H1 (cell line): ENCODE results near the gene MATR3. TPM values are rescaled to one million over a fixed set of nuclear protein-coding genes. Genes with fewer than 3 reads are reported as not detected.

Experiments used
- CTCF ChIA-PET: fragments of 300-600 bp; sonication (Branson Sonifier 250); formaldehyde crosslinking; loops from one replicate; lab custom pipeline; 2021; ENCODE audit not compliant: partially characterized antibody; lab: Charles Lee
- POLR2A ChIA-PET: fragments of 300-600 bp; sonication (Branson Sonifier 250); formaldehyde crosslinking; loops from one replicate; lab custom pipeline; 2021; ENCODE audit warnings: inconsistent platforms; ENCODE audit not compliant: partially characterized antibody; lab: Charles Lee
- DNase-seq, 2 experiments: peaks; one replicate each; pipeline versions ENCODE4 v3.0.0 to v3.0.0-alpha.2; 2010 to 2022; ENCODE audit warnings: low spot score in 2 of 2, low read depth in 1 of 2, mixed read lengths in 1 of 2
- FAIRE-seq: peaks from 2 replicates; lab custom pipeline; 2011; peaks lifted over from hg19 to GRCh38; lab: Jason Lieb, UNC
- H2AFZ ChIP-seq: 2 replicates; pipeline ENCODE4 v1.8.1; 2012; ENCODE audit warnings: low read length, inconsistent platforms
- H2AK5ac ChIP-seq: 2 replicates; pipeline ENCODE4 v1.6.1; 2013; ENCODE audit warnings: low read depth, low read length
- H2BK120ac ChIP-seq: replicated peaks from 2 replicates; pipeline ENCODE3; 2013; ENCODE audit warnings: low read depth, low read length, inconsistent platforms
- H2BK12ac ChIP-seq: 2 replicates; pipeline ENCODE4 v1.6.1; 2013; ENCODE audit warnings: low read depth, low read length
- H2BK15ac ChIP-seq: 2 replicates; pipeline ENCODE4 v1.6.1; 2013; ENCODE audit warnings: low read length
- H2BK20ac ChIP-seq: 2 replicates; pipeline ENCODE4 v1.6.1; 2013; ENCODE audit warnings: low read length
- H2BK5ac ChIP-seq: 2 replicates; pipeline ENCODE4 v1.6.1; 2013; ENCODE audit warnings: low read depth, low read length
- H3K14ac ChIP-seq: 2 replicates; pipeline ENCODE4 v1.6.1; 2013; ENCODE audit warnings: inconsistent platforms; ENCODE audit not compliant: insufficient read length
- H3K18ac ChIP-seq: 2 replicates; pipeline ENCODE4 v1.6.1; 2013; ENCODE audit warnings: low read length; ENCODE audit errors: extremely low read depth
- H3K23ac ChIP-seq: 2 replicates; pipeline ENCODE4 v1.6.1; 2013; ENCODE audit warnings: inconsistent platforms; ENCODE audit not compliant: insufficient read length
- H3K23me2 ChIP-seq: 2 replicates; pipeline ENCODE4 v1.6.1; 2013; ENCODE audit warnings: low read depth, low read length
- H3K27ac ChIP-seq: 2 replicates; pipeline ENCODE4 v1.6.1; 2011; ENCODE audit warnings: low read depth, low read length, inconsistent platforms
- H3K27me3 ChIP-seq, 4 experiments: replicated peaks in 1 of 4; 1 replicate in 1 of 4; 2 replicates in 3 of 4; pipeline versions ENCODE4 v1.6.1 to v1.8.1; 2011 to 2013; ENCODE audit warnings: low read length in 3 of 4, mild to moderate bottlenecking in 3 of 4, inconsistent platforms in 2 of 4, mixed read lengths in 2 of 4, moderate library complexity in 1 of 4; ENCODE audit not compliant: control insufficient read depth in 3 of 4, insufficient read depth in 3 of 4; ENCODE audit errors: extremely low read depth in 1 of 4
- H3K36me3 ChIP-seq, 4 experiments: 2 replicates each; pipeline versions ENCODE4 v1.6.1 to v1.8.1; 2011 to 2013; ENCODE audit warnings: mild to moderate bottlenecking in 4 of 4, low read length in 3 of 4, moderate library complexity in 2 of 4, control low read depth in 1 of 4, inconsistent platforms in 1 of 4; ENCODE audit not compliant: insufficient read depth in 4 of 4, control insufficient read depth in 2 of 4
- H3K4ac ChIP-seq: replicated peaks from 2 replicates; pipeline ENCODE3; 2013; ENCODE audit warnings: low read length, low read depth, mixed read lengths, inconsistent platforms; ENCODE audit not compliant: insufficient read length
- H3K4me1 ChIP-seq, 4 experiments: replicated peaks in 1 of 4; 1 replicate in 1 of 4; 2 replicates in 3 of 4; pipeline versions ENCODE4 v1.6.1 to v1.8.1; 2011 to 2013; ENCODE audit warnings: low read length in 3 of 4, inconsistent platforms in 2 of 4, mixed read lengths in 1 of 4; ENCODE audit not compliant: insufficient read depth in 4 of 4, control insufficient read depth in 3 of 4
- H3K4me2 ChIP-seq, 2 experiments: 2 replicates each; pipeline versions ENCODE4 v1.6.1 to v1.8.1; 2011 to 2013; ENCODE audit warnings: low read depth in 2 of 2, low read length in 2 of 2, control low read depth in 1 of 2, inconsistent platforms in 1 of 2, mild to moderate bottlenecking in 1 of 2; ENCODE audit not compliant: insufficient read depth in 1 of 2
- H3K4me3 ChIP-seq, 4 experiments: fragments of 200-600, 300-600 bp in 1 of 4; sonication (generic), shearing (Covaris generic), sonication (Bioruptor Twin) in 1 of 4; 2 replicates each; pipeline versions ENCODE4 v1.5.1 to v1.8.1; 2011 to 2016; ENCODE audit warnings: low read length in 4 of 4, low read depth in 3 of 4, control low read depth in 2 of 4, inconsistent platforms in 2 of 4, mild to moderate bottlenecking in 2 of 4, mixed read lengths in 1 of 4, moderate library complexity in 1 of 4; ENCODE audit not compliant: insufficient read depth in 2 of 4; ENCODE audit errors: extremely low read depth in 1 of 4
- H3K56ac ChIP-seq: replicated peaks from 2 replicates; pipeline ENCODE3; 2013; ENCODE audit warnings: low read depth, mild to moderate bottlenecking, mixed read lengths, low read length, inconsistent platforms; ENCODE audit not compliant: insufficient read length
- H3K79me1 ChIP-seq: 2 replicates; pipeline ENCODE4 v1.6.1; 2013; ENCODE audit warnings: low read depth, low read length, control low read depth
- H3K79me2 ChIP-seq, 2 experiments: 2 replicates each; pipeline versions ENCODE4 v1.6.1 to v1.8.1; 2012 to 2013; ENCODE audit warnings: low read length in 2 of 2, mild to moderate bottlenecking in 2 of 2, inconsistent platforms in 1 of 2; ENCODE audit not compliant: insufficient read depth in 2 of 2, control insufficient read depth in 1 of 2
- H3K9ac ChIP-seq, 4 experiments: replicated peaks in 1 of 4; 1 replicate in 1 of 4; 2 replicates in 3 of 4; pipeline versions ENCODE4 v1.6.1 to v1.8.1; 2011 to 2013; ENCODE audit warnings: low read depth in 3 of 4, low read length in 3 of 4, control low read depth in 2 of 4, mild to moderate bottlenecking in 2 of 4, moderate library complexity in 2 of 4, inconsistent platforms in 1 of 4; ENCODE audit errors: extremely low read depth in 1 of 4
- H3K9me3 ChIP-seq, 2 experiments: 2 replicates each; pipeline versions ENCODE4 v1.6.1 to v1.8.1; 2012 to 2013; ENCODE audit warnings: mild to moderate bottlenecking in 2 of 2, moderate library complexity in 2 of 2, control low read depth in 1 of 2, inconsistent platforms in 1 of 2, low read depth in 1 of 2, low read length in 1 of 2, mixed read lengths in 1 of 2; ENCODE audit not compliant: insufficient read depth in 2 of 2
- H4K20me1 ChIP-seq, 2 experiments: replicated peaks in 1 of 2; 2 replicates each; pipeline versions ENCODE3 to v1.8.1; 2011 to 2013; ENCODE audit warnings: inconsistent platforms in 2 of 2, low read length in 2 of 2, mild to moderate bottlenecking in 1 of 2; ENCODE audit not compliant: insufficient read depth in 2 of 2, control insufficient read depth in 1 of 2
- H4K5ac ChIP-seq: 2 replicates; pipeline ENCODE4 v1.6.1; 2013; ENCODE audit warnings: low read length, low read depth, mixed read lengths, inconsistent platforms; ENCODE audit not compliant: insufficient read length
- H4K8ac ChIP-seq: 2 replicates; pipeline ENCODE4 v1.8.0; 2013; ENCODE audit warnings: mild to moderate bottlenecking, moderate library complexity, low read length, inconsistent platforms; ENCODE audit not compliant: insufficient read depth; ENCODE audit errors: extremely low read depth
- H4K91ac ChIP-seq: replicated peaks from 2 replicates; pipeline ENCODE3; 2013; ENCODE audit warnings: low read length, mixed read lengths, inconsistent platforms; ENCODE audit not compliant: insufficient read length
- ASH2L ChIP-seq: fragments of 200-600, 300-600 bp; sonication (generic); IDR thresholded peaks from one replicate; pipeline ENCODE4 v1.7.1; 2017; ENCODE audit warnings: low read length
- BACH1 ChIP-seq: IDR thresholded peaks from 2 replicates; pipeline ENCODE4 v1.6.1; 2012; ENCODE audit warnings: low read length, improper control_type of control experiment
- CHD2 ChIP-seq: IDR thresholded peaks from 2 replicates; pipeline ENCODE4 v1.6.1; 2012; ENCODE audit warnings: low read length, improper control_type of control experiment
- CREB1 ChIP-seq: IDR thresholded peaks from 2 replicates; pipeline ENCODE4 v1.6.1; 2012; ENCODE audit warnings: inconsistent platforms
- EZH2 ChIP-seq: fragments of 200-600 bp; sonication (generic); IDR thresholded peaks from 2 replicates; pipeline ENCODE4 v1.7.1; 2012; ENCODE audit warnings: low read depth, mild to moderate bottlenecking, moderate library complexity, low read length, inconsistent platforms; ENCODE audit not compliant: severe bottlenecking
- JUND ChIP-seq: IDR thresholded peaks from 2 replicates; pipeline ENCODE4 v1.6.1; 2011; ENCODE audit warnings: mild to moderate bottlenecking, improper control_type of control experiment, low read length
- PHF8 ChIP-seq: fragments of 200-600 bp; sonication (generic); conservative IDR thresholded peaks from 2 replicates; pipeline ENCODE4 v1.7.1; 2012; ENCODE audit warnings: low read depth, mild to moderate bottlenecking, inconsistent platforms, low read length, moderate library complexity
- RAD21 ChIP-seq, 2 experiments: IDR thresholded peaks in 1 of 2; conservative IDR thresholded peaks in 1 of 2; 2 replicates each; pipeline ENCODE4 v1.6.1; 2011; ENCODE audit warnings: low read depth in 2 of 2, low read length in 2 of 2, improper control_type of control experiment in 1 of 2, inconsistent platforms in 1 of 2, mild to moderate bottlenecking in 1 of 2, moderate library complexity in 1 of 2
- RXRA ChIP-seq: IDR thresholded peaks from 2 replicates; pipeline ENCODE4 v1.6.1; 2011; ENCODE audit warnings: low read depth, mild to moderate bottlenecking, low read length, moderate library complexity; ENCODE audit not compliant: insufficient read depth
- SIX5 ChIP-seq: IDR thresholded peaks from 2 replicates; pipeline ENCODE4 v1.6.1; 2011; ENCODE audit warnings: mild to moderate bottlenecking, low read depth, low read length
- SP1 ChIP-seq: IDR thresholded peaks from 2 replicates; pipeline ENCODE4 v1.6.1; 2011; ENCODE audit warnings: low read depth, low read length
- SRF ChIP-seq: IDR thresholded peaks from 2 replicates; pipeline ENCODE4 v1.6.1; 2011; ENCODE audit warnings: mild to moderate bottlenecking, low read depth, low read length, moderate library complexity
- WGBS, 2 experiments: shearing (Covaris generic) in 1 of 2; methylation state at CpG; one replicate each; pipeline versions ENCODE4 v1.1.6 to v1.1.7; 2013 to 2015; ENCODE audit warnings: low lambda C conversion rate in 2 of 2, mixed read lengths in 2 of 2, inconsistent platforms in 1 of 2, low coverage in 1 of 2, missing lambda C conversion rate in 1 of 2; ENCODE audit not compliant: insufficient replicate concordance in 2 of 2, insufficient coverage in 1 of 2, insufficient read length in 1 of 2; ENCODE audit errors: extremely low coverage in 1 of 2, missing lambda C conversion rate in 1 of 2; 5-methylcytosine and 5-hydroxymethylcytosine counted together
- polyA plus RNA-seq, 7 experiments: library from polyadenylated mRNA; depleted of rRNA in 3 of 7; stranded (reverse) in 5 of 7; unstranded in 2 of 7; fragments of >200 nt in 5 of 7; fragments of 200-250 nt in 2 of 7; gene quantifications; 1 replicate in 5 of 7; 2 replicates in 1 of 7; 4 replicates in 1 of 7; pipeline versions ENCODE4 v1.2.1 to v1.2.3, GENCODE V29; 2011 to 2013; ENCODE audit warnings: missing spikeins in 2 of 7, mixed read lengths in 2 of 7
- total RNA-seq: library from RNA; stranded (reverse); fragmentation: NEBNext Ultra II Directional; extraction: Animal tissue kit (Norgen Biotek cat#: 25700); gene quantifications from 2 replicates; pipeline ENCODE4 v1.2.1, GENCODE V29; 2021

MATR3 gene
- total and polyA plus RNA-seq, 2 of the 8 experiments (the other 6 are each of a cell fraction or from before 2014, with no cell fraction given) = 116 to 389 TPM

DNA sequence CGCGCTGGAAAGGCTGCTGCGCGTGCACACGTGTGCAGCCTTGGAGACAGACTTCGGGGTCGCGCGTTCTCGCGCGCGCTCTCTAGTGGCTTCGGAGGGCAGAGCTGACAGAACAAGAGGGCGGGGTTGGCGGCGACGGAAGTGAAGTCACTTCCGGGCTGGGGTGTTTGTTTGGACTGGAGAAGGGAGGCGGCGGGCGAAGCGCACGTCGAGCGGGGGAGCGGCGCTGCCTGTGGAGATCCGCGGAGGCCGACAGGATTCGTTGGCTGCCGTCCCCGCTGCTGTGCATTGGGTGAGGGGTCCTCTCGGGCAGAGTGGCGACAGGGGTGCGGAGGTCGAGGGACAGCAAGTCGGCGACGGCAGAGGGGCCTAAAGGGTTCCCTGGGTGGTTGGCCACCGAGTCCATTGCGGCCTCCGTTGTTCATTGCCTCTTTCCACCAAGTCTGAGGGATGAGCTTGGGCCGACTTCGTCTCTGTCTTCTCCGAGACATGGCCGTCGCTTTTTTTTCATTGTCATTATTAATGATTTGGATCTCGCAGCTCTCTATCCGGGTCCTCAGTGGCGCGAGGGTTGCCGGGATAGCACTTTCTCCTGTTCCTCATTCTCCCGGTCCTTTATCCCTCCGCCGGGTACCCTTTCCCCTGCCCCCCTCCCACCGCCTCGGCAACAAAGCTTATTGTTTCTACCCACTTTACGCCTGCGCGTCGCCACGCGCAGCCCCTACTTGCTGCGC, 48.3 kb downstream of the MATR3 start, which contains the start of gene PAIP2:
PAIP2 (plus strand) TSS at position 166 of the 734 bp plus-strand sequence. CDS start 21,931 bp downstream, outside the sequence.
- Histone ChIP-seq H2BK12ac (peak within 1 kb of the TSS; percentile 82; the same call in 1 of the 2 replicates), H3K56ac (peak within 1 kb of the TSS; percentile 98), H3K14ac (no peak within 1 kb of the TSS), H3K36me3 (peaks cover 0 to 12% (median 0%) of the 10 kb centered on the region in 4 experiments; a peak in 3 of 8 replicates), H4K91ac (peak within 1 kb of the TSS; percentile 90), H3K9ac (peak within 1 kb of the TSS; percentile 95 to 99 (median 96)), H3K23me2 (peaks cover 7% of the 10 kb centered on the region; the same call in 1 of the 2 replicates), H3K27ac (peak within 1 kb of the TSS; percentile 99), H3K79me1 (peaks cover 4% of the 10 kb centered on the region), H2AK5ac (peak within 1 kb of the TSS; percentile 98), H2BK5ac (peak within 1 kb of the TSS; percentile 98), H4K8ac (peak within 1 kb of the TSS; percentile 99), H4K5ac (peak within 1 kb of the TSS; percentile 96), H3K18ac (peak within 1 kb of the TSS; percentile 85), H2BK20ac (no peak within 1 kb of the TSS), H3K23ac (no peak within 1 kb of the TSS), H3K9me3 (no peaks in the 10 kb centered on the region), H4K20me1 (peaks cover 13 to 14% of the 10 kb centered on the region in 2 experiments), H2AFZ (0 out of 2 replicates have a peak within 1 kb of the TSS, but pooled peaks have one; percentile 36), H3K4me3 (peak within 1 kb of the TSS; percentile 82 to 94 (median 88)), H3K4ac (peak within 1 kb of the TSS; percentile 100), H3K4me1 (peaks cover 0 to 7% (median under 1%) of the 10 kb centered on the region in 4 experiments; a peak in 4 of 7 replicates), H2BK15ac (peak within 1 kb of the TSS; percentile 21; the same call in 1 of the 2 replicates), H2BK120ac (peak within 1 kb of the TSS; percentile 84), H3K4me2 (peak within 1 kb of the TSS; percentile 80 to 97), H3K79me2 (peaks cover 36 to 46% of the 10 kb centered on the region in 2 experiments), H3K27me3 (no peaks in the 10 kb centered on the region)
- ChIA-PET POLR2A (interaction anchor here (0.6 to 5.4 kb wide), 47 partner anchors 10 to 876 kb away, joined by 3 to 111 read pairs (median 5); partner anchors contain the start of genes DNAJC18, EGR1, HSPA9 and MATR3), CTCF (interaction anchor here (0.6 to 2.3 kb wide), 14 partner anchors 10 to 294 kb away, joined by 3 to 12 read pairs (median 4); partner anchors contain the start of genes MATR3 and PROB1)
- 2% methylated on average over 59 of the region's 66 CpGs; no CpG with 5 or more reads in 1 of the 2 experiments for WGBS, 2 experiments
- DNase-seq (peak; percentile 92 to 97), FAIRE-seq (peak; percentile 45)
- no peak for TF ChIP-seq SRF
- TF ChIP-seq JUND = peak; percentile 57; the same call in 1 of the 2 replicates
- TF ChIP-seq PHF8 = peak; percentile 98
- TF ChIP-seq CREB1 = peak; percentile 88
- TF ChIP-seq SIX5 = no peak
- peak; percentile 44; the same call in 1 of the 2 replicates for TF ChIP-seq CHD2
- TF ChIP-seq SP1 = no peak
- no peak for TF ChIP-seq BACH1
- TF ChIP-seq RXRA = no peak
- no peak for TF ChIP-seq EZH2
- peak; percentile 98 for TF ChIP-seq ASH2L
- TF ChIP-seq RAD21 (IDR thresholded peaks at IDR 0.05 in 1 of 2, conservative IDR thresholded peaks at IDR 0.05 in 1 of 2; ENCODE audit: low read depth in 2 of 2, low read length in 2 of 2) = peak; percentile 36 to 49
